ENCODE data around the gene ARHGAP24.

Gene ARHGAP24

DNA sequence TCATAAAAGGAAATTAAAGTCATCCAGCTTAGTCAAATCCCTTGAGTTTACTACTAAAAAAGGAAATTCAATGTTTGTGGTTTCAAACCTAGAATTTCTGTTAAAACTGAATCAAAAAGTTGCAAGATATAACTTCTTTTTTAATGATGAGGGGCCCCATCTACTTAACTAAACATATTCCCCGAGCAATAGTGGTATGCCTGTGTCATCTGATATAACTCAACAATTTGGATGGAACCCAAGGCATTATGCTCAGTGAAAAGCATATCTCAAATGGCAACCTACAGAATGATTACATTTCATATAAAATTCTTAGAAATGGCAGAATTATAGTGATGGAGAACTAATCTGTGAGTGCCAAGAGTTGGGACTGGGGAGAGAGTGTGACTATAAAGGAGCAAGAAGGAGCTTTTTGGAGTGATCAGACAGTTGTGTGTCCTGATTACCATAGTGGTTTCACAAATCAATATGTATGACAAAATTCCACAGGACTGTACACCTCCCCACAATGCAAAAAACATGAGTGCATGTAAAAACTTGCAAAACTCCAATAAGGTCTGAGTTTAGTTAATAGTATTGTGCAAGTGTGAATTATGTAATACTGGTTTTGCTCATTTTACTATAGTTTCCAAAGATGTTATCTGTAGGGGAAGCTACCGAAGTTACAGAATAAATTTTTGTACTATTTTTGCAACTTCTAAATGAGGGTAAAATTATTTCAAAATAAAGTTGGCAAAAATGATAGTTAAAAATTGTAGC is 323.2 kb downstream of the ARHGAP24 start:
- TF ChIP-seq, protein P1, sequence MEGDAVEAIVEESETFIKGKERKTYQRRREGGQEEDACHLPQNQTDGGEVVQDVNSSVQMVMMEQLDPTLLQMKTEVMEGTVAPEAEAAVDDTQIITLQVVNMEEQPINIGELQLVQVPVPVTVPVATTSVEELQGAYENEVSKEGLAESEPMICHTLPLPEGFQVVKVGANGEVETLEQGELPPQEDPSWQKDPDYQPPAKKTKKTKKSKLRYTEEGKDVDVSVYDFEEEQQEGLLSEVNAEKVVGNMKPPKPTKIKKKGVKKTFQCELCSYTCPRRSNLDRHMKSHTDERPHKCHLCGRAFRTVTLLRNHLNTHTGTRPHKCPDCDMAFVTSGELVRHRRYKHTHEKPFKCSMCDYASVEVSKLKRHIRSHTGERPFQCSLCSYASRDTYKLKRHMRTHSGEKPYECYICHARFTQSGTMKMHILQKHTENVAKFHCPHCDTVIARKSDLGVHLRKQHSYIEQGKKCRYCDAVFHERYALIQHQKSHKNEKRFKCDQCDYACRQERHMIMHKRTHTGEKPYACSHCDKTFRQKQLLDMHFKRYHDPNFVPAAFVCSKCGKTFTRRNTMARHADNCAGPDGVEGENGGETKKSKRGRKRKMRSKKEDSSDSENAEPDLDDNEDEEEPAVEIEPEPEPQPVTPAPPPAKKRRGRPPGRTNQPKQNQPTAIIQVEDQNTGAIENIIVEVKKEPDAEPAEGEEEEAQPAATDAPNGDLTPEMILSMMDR (IDR thresholded peaks at IDR 0.05; ENCODE audit: insufficient read depth, low read length, missing control alignments) = no peak
- no peak for DNase-seq (ENCODE audit: low read depth, low spot score)
- no peak overlapping the region for H3K4me3 ChIP-seq (ENCODE audit: low read depth, low read length)
- ChIA-PET CTCF (interaction anchor here (0.6 to 4.8 kb wide), 30 partner anchors 8 to 650 kb away, joined by 3 to 58 read pairs (median 7); no protein-coding TSS in a partner anchor), POLR2A (no interaction called here)

DNA sequence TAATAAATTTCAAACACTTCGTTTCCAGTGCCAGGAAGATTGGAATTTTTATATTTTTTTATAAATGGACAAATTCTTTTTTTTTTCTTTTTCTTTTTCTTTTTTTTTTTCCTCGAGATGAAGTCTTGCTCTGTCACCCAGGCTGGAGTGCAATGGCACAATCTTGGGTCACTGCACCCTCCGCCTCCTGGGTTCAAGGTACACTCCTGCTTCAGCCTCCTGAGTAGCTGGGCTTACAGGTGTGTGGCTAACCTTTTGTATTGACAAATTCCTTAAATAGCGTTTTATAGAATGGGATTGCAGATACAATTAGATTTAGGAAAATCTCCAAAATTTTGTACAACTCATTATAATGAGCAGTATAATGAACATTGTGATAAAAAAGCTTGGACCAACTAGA is 328.9 kb downstream of the ARHGAP24 start:
- ChIA-PET CTCF (interaction anchor here (1.2 to 6.5 kb wide), 4 partner anchors 7 to 240 kb away, joined by 3 to 52 read pairs (median 14); no protein-coding TSS in a partner anchor), POLR2A (no interaction called here)
- TF ChIP-seq, protein P1 (IDR thresholded peaks at IDR 0.05; ENCODE audit: insufficient read depth, low read length, missing control alignments) = no peak
- H3K4me3 ChIP-seq (ENCODE audit: low read depth, low read length) = no peak overlapping the region
- DNase-seq (ENCODE audit: low read depth, low spot score) = no peak

DNA sequence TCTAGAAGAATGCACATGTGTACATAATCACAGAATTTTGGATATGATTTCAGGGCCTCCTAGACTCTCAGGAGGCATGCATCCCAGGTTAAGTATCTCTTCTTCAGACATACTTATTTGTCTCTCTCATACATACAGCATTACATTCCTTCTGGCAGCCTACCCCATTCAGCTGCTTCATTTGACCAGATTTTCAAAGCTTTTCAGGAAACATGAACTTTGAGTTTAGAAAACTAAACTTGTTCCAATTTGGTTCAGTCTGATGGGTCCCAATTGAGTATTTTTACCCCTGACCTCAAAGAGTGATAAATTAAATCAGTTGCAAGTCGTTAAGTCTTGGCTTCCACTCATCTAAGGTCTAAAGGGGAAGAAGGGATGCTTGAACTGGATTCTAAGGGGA is 330.9 kb downstream of the ARHGAP24 start:
- POLR2A ChIA-PET = no interaction called here
- CTCF ChIA-PET = interaction anchor here (5.6 to 6.5 kb wide), 2 partner anchors 9 to 238 kb away, joined by 24 to 52 read pairs; no protein-coding TSS in a partner anchor
- no peak overlapping the region for H3K4me3 ChIP-seq (ENCODE audit: low read depth, low read length)
- no peak for DNase-seq (ENCODE audit: low read depth, low spot score)
- TF ChIP-seq, protein P1 (IDR thresholded peaks at IDR 0.05; ENCODE audit: insufficient read depth, low read length, missing control alignments) = no peak

DNA sequence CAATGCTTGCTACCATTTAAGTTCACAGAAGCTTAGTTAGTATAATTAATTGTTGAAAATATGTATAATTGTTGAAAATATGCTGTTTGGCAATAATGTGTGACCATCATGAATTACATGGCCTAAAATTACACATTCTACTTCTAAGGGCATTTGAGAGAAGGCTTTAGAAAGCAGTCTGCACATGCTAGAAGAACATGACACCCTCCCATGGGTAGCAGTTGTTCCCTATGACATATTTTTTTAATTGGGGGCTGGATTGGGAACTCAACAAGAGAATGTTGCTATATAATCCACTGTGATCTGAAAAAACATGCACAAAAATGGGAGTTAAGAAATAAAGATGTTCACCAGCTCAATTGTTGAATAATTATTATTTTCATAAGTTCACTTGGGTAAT is 331.4 kb downstream of the ARHGAP24 start:
- H3K4me3 ChIP-seq (ENCODE audit: low read depth, low read length) = no peak overlapping the region
- ChIA-PET POLR2A (no interaction called here), CTCF (interaction anchor here (0.7 to 6.5 kb wide), 4 partner anchors 9 to 237 kb away, joined by 3 to 52 read pairs (median 14); no protein-coding TSS in a partner anchor)
- TF ChIP-seq, protein P1 (IDR thresholded peaks at IDR 0.05; ENCODE audit: insufficient read depth, low read length, missing control alignments) = no peak
- DNase-seq (ENCODE audit: low read depth, low spot score) = no peak

DNA sequence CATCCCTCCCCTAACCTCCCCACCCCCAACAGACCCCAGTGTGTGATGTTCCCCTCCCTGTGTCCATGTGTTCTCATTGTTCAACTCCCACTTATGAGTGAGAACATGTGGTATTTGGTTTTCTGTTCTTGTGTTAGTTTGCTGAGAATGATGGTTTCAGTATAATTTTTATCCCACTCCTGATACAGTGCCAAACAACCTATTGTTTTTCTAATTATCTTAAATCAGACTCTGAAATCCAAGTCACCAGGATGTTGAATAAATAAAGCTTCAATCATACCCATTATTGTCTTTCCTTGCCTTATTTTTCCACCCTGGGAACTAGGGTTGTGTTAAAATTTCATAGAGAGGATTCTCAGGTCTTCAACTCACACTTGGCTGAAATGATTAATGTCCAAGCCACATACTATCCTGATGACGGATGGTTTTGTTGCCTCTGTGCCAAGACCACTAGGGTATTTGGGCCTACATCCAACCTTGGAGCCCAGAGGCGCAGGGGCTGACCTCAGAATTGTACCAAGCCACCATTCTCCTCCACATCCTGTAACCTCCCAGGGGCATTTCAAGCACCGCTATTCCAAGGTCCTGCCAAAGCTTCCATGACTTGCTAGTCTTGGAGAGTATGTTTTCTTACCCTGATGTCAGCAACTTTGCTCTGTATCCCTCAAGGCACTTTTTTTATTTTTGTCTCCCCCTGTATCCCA is 332.4 kb downstream of the ARHGAP24 start:
- TF ChIP-seq, protein P1 (IDR thresholded peaks at IDR 0.05; ENCODE audit: insufficient read depth, low read length, missing control alignments) = no peak
- no peak for DNase-seq (ENCODE audit: low read depth, low spot score)
- no peak overlapping the region for H3K4me3 ChIP-seq (ENCODE audit: low read depth, low read length)
- ChIA-PET POLR2A (no interaction called here), CTCF (interaction anchor here (0.7 to 6.5 kb wide), 4 partner anchors 10 to 236 kb away, joined by 3 to 52 read pairs (median 14); no protein-coding TSS in a partner anchor)

DNA sequence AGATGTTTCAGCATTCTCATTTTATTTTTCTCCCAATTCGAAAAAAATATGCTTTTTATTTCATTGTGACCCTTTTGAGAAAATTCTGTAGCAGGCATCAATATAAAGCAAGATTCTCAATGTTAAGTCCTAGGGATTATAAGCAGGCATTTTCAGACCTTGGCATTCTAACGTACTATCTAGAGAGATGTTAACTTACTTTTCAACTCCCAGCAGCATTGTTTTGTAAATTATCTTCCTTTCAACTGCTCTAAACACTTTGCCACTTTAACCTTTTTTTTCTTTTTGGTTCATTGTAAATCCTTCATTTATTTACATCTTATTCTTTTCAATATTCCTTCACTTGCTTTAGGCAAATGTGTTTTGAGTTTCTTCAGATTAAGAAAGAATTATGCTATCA is 333.2 kb downstream of the ARHGAP24 start:
- POLR2A ChIA-PET = no interaction called here
- DNase-seq (ENCODE audit: low read depth, low spot score) = no peak
- CTCF ChIA-PET = interaction anchor here (5.6 kb wide), 1 partner anchor 11 kb away, joined by 52 read pairs; no protein-coding TSS in a partner anchor
- TF ChIP-seq, protein P1 (IDR thresholded peaks at IDR 0.05; ENCODE audit: insufficient read depth, low read length, missing control alignments) = no peak
- H3K4me3 ChIP-seq (ENCODE audit: low read depth, low read length) = no peak overlapping the region

Measured in AG04449 (cell line).